Measurements from ENCODE around the gene DECR2. TPM values are rescaled to one million over a fixed set of nuclear protein-coding genes. Genes with fewer than 3 reads are reported as not detected.

DECR2 gene
- total and polyA plus RNA-seq, 10 of the 15 experiments (the other 5 are each of a cell fraction or from before 2014, with no cell fraction given): 0.53 to 20.3 (median 6.0) TPM

DNA sequence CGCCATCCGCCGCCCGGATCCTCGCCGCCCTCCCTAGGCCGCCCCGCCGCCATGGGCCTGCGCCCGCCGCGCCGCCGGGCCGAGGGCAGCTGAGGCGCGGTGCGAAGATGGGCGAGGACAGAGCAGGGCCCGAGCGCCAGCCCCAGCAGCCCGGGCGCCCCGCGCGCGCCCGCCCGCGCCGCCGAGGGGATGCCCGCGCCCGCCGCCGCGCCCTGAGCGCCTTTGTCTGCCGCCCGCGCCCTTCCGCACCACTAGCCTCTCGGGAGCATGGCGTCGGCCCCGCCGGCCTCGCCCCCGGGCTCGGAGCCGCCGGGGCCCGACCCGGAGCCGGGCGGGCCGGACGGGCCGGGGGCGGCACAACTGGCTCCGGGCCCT lies 24.0 kb downstream of the DECR2 start:
- Histone ChIP-seq H3K4me2 (ENCODE audit: control insufficient read depth, insufficient read depth) (no peak overlapping the region), H3K4me3 (peak overlapping the region; percentile 65), H3K9ac (ENCODE audit: control insufficient read depth, insufficient read depth, low read length) (peak overlapping the region; percentile 36; the same call in 1 of the 2 replicates), H3K79me2 (ENCODE audit: control insufficient read depth, insufficient read depth, low read length) (peaks cover 11% of the 10 kb centered on the region), H3K36me3 (ENCODE audit: control insufficient read depth in 2 of 2, insufficient read depth in 2 of 2, low read length in 1 of 2) (no peaks in the 10 kb centered on the region), H3K9me3 (replicated peaks; ENCODE audit: control insufficient read depth, insufficient read depth, low read length) (no peaks in the 10 kb centered on the region), H4K20me1 (ENCODE audit: control insufficient read depth, insufficient read depth) (no peaks in the 10 kb centered on the region), H3K4me1 (ENCODE audit: control insufficient read depth, insufficient read depth, low read length) (peaks cover 15% of the 10 kb centered on the region), H3K27me3 (replicated peaks in 1 of 2; ENCODE audit: control insufficient read depth in 2 of 2, insufficient read depth in 2 of 2, low read length in 1 of 2) (peaks cover 0 to 3% of the 10 kb centered on the region in 2 experiments; a peak in 1 of 4 replicates), H2AFZ (ENCODE audit: control insufficient read depth, low read depth, low read length) (no peak overlapping the region), H3K27ac (ENCODE audit: control insufficient read depth, insufficient read depth) (no peak overlapping the region)
- ChIA-PET RAD21 (ENCODE audit: unreplicated experiment) (interaction anchor here (1.0 kb wide), 2 partner anchors 39 to 101 kb away, joined by 3 read pairs; partner anchors contain the start of gene CAPN15), CTCF (no interaction called here), POLR2A (interaction anchor here (0.7 to 1.1 kb wide), 2 partner anchors 76 to 101 kb away, joined by 3 read pairs; no protein-coding TSS in a partner anchor), SMC1A (ENCODE audit: uncharacterized antibody, unreplicated experiment) (no interaction called here)
- TF ChIP-seq ZNF622 (IDR thresholded peaks at IDR 0.05) (no peak), YY1 (IDR thresholded peaks at IDR 0.05; ENCODE audit: low read depth, low read length) (peak; percentile 41; the same call in 1 of the 2 replicates), BRCA1 (IDR thresholded peaks at IDR 0.05; ENCODE audit: low read depth, low read length) (no peak), REST (IDR thresholded peaks at IDR 0.05; ENCODE audit: low read depth, low read length) (no peak)
- DNase-seq (ENCODE audit: low read depth, low spot score): no peak
- in situ Hi-C loops (cut with MboI): no loop called here
- BruUV-seq (replicated peaks): no TSS peak
- intact Hi-C loops (cut with micrococcal nuclease; ENCODE audit: unreplicated experiment): no loop called here
- ATAC-seq: peak; percentile 62
- WGBS (ENCODE audit: insufficient coverage, insufficient replicate concordance, low lambda C conversion rate, missing lambda C conversion rate): under 1% methylated on average over 24 of the region's 63 CpGs
- FAIRE-seq: no peak

Data from GM12878 (cell line).